ENCODE results near the gene IGF2BP1. TPM values are rescaled to one million over a fixed set of nuclear protein-coding genes. Genes with fewer than 3 reads are reported as not detected.

Gene IGF2BP1
- total RNA-seq, 2 experiments from 2014 or later, result 0.43 to 0.97 TPM

DNA sequence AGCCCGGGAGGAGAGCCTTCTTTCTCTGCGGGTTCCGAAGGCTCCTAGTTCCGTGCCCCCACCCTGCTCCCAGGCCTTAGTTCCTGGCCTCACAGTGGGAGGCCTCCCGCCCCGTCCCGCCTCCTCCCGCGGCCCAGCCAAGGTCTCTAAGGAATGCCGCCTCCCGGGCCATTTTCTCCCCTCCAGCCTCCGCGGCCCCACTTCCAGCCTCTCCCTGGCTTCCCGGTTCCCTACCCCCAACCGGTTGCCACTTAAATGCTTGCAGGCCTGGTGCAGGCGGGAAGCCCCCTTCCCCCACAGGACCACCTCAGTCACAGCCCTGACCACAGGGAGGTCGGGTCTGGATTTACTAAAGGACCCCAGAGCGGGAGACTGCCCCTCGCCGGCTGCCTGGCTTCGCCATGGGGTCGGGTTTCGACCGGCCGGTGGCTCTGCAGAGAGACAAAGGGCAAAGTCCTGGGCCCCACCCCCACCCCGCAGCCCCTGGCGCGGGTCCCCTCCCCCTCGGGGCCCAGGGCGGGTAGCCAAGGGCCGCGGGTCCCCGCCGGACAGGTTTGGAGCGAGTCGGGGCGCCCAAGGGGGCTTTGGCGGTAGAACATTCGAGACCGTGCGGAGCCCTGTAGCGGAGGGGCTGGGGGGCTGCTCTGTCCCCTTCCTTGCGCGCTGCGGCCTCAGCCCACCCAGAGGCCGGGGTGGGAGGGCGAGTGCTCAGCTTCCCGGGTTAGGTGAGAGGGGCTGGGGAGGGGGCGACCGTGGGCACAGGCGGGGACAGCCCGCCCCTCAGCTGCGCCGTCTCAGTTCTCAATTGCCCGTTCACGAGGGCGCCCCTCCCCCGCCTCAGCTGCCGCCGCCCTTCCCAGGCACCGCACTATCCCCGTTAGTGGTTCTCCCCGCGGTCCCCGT lies 16.4 kb downstream of the IGF2BP1 start:
- H3K4me3 Mint-ChIP-seq, result no peak overlapping the region
- H3K4me1 Mint-ChIP-seq, result no peaks in the 10 kb centered on the region
- ChIA-PET CTCF (interaction anchor here (0.7 kb wide), 1 partner anchor 21 kb away, joined by 3 read pairs; no protein-coding TSS in a partner anchor), POLR2A (no interaction called here)
- intact Hi-C loops (cut with DNase I, micrococcal nuclease), result no loop called here
- no peaks in the 10 kb centered on the region for H3K9me3 Mint-ChIP-seq (ENCODE audit: low read depth)
- H3K36me3 Mint-ChIP-seq (ENCODE audit: low read depth), result no peaks in the 10 kb centered on the region
- peaks cover 44% of the 10 kb centered on the region for H3K27me3 Mint-ChIP-seq
- DNase-seq, result no peak
- H3K27ac Mint-ChIP-seq, result no peak overlapping the region
- ATAC-seq, result no peak

DNA sequence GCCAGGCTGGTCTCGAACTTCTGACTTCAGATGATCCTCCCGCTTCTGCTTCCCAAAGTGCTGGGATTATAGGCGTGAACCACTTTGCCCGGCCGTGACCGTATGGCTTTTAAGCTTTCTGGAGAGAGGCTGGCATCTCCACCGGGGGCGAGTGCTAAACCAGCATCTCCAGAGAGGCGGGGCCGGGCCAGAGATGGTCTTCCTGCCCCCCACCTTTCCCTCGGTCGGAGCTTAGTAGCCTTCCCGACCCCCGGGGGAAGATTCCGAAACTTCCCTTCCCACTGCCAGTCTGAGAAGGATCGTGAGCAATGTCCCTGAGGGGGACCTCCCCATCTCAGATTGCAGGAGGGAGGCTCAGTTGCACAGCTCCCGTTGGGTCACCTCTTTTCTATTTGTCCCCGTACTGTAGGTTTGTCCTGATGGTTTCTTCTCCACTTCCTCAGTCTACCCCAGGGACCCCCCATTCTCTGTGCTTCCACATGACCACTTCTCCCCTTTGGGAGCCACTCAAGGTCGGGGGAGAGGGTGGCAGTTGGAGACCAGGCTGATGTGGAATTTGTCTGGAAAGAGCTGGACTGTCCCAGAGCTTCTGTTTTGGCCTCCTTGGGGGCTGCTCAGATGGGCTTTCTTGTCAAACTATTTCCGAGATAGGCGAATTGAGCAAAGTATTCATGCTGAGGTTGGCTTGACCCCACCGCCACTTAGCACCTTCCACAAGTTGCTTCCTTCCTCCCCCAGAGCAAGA lies 18.2 kb downstream of the IGF2BP1 start:
- H3K27ac Mint-ChIP-seq, result no peak overlapping the region
- no peaks in the 10 kb centered on the region for H3K4me1 Mint-ChIP-seq
- no peak for ATAC-seq
- POLR2A ChIA-PET, result no interaction called here
- peaks cover 39% of the 10 kb centered on the region for H3K27me3 Mint-ChIP-seq
- CTCF ChIA-PET, result interaction anchor here (0.5 to 1.0 kb wide), 6 partner anchors 14 to 478 kb away, joined by 3 to 4 read pairs (median 3); no protein-coding TSS in a partner anchor
- no peaks in the 10 kb centered on the region for H3K36me3 Mint-ChIP-seq (ENCODE audit: low read depth)
- no peaks in the 10 kb centered on the region for H3K9me3 Mint-ChIP-seq (ENCODE audit: low read depth)
- DNase-seq, result no peak
- no peak overlapping the region for H3K4me3 Mint-ChIP-seq
- intact Hi-C loops (cut with DNase I, micrococcal nuclease), result no loop called here

DNA sequence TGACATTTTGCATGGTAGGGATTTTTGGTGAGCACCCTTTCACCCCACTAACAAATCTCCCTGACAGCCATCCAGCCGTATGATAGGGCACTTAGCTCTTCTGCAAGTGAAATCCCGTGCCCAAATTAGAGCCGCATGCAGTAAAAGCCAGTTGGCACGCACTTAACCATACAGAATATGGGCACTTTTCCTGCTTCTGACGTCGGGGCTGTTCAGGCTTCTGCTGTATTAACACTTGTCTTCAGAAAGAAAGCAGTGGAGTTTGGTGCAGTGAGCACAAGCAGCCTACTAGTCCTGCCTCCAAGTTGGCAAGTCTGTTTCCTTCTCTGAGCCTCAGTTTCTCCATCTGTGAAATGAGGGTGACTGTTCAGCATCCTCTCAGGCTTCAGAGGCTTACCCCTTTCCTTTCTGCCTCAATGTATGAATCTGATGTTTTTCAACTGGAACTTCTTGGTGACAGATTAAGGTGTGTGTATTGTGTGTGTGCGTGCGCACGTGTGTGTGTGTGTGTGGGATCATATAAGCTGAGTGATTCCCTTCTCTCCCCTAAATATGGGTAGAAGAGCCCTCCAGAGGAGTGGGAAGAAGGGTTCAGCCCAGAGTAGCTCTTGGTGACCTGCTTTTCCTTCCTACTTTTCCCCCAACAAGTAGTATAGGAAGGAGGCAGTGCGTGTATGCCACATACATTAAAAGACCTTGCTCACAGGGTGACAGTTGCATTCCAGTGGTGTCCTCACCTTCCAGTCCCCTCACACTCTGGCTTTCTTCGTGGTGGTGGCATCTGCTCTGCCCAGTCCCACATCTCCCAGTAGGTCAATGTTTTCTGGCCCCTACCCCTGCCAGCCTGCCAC lies 19.0 kb downstream of the IGF2BP1 start:
- Mint-ChIP-seq H3K9me3 (ENCODE audit: low read depth) (no peaks in the 10 kb centered on the region), H3K27me3 (peaks cover 36% of the 10 kb centered on the region), H3K36me3 (ENCODE audit: low read depth) (no peaks in the 10 kb centered on the region), H3K27ac (no peak overlapping the region), H3K4me3 (no peak overlapping the region), H3K4me1 (no peaks in the 10 kb centered on the region)
- intact Hi-C loops (cut with DNase I, micrococcal nuclease), result no loop called here
- POLR2A ChIA-PET, result interaction anchor here (0.7 kb wide), 1 partner anchor 605 kb away, joined by 3 read pairs; no protein-coding TSS in a partner anchor
- ATAC-seq (no peak), DNase-seq (no peak)
- CTCF ChIA-PET, result interaction anchor here (0.5 to 0.9 kb wide), 4 partner anchors 45 to 477 kb away, joined by 3 to 4 read pairs (median 3); no protein-coding TSS in a partner anchor

DNA sequence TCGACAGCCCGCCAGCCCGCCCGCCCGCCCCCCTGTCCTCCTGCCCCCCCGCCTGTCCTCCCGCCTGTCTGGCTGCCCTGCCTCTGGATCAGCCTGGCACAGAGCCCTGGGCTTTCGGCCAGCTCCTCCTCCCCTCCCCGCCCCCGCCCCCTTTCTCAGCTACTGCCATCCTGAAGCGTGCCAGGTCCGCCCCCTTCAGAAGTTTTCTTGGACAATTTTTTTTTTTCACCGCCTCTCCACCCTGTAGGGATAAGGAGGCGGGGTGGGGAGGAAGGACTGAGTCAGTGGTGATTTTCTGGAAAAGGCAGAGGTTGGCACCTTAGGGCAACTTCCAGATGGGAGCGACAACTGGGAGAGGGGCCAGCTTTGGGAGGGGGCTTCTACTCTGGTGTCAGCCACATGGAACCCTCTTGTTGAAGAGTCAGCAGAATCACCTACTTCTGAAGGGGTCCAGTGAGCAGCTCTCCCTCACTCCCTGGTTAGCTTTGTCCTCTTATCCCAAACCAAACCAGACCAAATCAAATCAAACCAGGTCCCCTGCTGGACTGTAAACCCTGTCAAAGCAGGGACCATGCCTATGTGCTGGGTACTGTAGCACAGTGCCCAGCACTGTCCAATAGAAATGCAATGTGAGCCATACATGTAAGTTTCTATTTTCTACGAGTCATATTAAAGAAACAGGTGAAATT lies 19.7 kb downstream of the IGF2BP1 start:
- no peaks in the 10 kb centered on the region for H3K36me3 Mint-ChIP-seq (ENCODE audit: low read depth)
- no peak for DNase-seq
- ChIA-PET POLR2A (interaction anchor here (0.7 kb wide), 1 partner anchor 604 kb away, joined by 3 read pairs; no protein-coding TSS in a partner anchor), CTCF (no interaction called here)
- ATAC-seq, result no peak
- H3K9me3 Mint-ChIP-seq (ENCODE audit: low read depth), result no peaks in the 10 kb centered on the region
- H3K4me1 Mint-ChIP-seq, result no peaks in the 10 kb centered on the region
- H3K27ac Mint-ChIP-seq, result no peak overlapping the region
- no peak overlapping the region for H3K4me3 Mint-ChIP-seq
- intact Hi-C loops (cut with DNase I, micrococcal nuclease), result no loop called here
- H3K27me3 Mint-ChIP-seq, result peaks cover 30% of the 10 kb centered on the region

DNA sequence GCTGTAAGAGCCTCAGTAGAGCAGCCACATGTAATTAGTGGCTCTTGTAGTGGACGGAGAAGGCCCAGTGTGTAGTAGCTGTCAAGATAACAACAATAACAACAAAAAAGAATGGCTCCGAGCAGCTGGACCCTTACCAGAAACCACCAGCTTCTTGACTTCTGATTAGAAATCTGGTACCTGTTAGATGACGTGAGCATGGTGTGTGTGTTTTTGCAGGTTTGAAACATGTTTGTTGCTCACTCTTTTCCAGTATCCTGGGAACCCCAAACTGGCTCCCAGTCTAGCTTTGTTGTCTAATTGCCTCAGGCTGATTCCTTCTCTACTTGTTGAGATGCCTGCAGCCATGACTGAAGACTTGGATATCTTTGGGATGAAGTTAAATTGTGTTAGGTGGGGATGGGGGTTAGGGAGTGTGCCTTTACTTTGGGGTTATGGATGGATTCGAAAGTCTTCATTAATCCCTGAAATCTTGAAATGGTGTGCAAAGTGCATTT lies 21.0 kb downstream of the IGF2BP1 start:
- CTCF ChIA-PET, result interaction anchor here (0.6 kb wide), 2 partner anchors 10 to 12 kb away, joined by 3 read pairs; no protein-coding TSS in a partner anchor
- Mint-ChIP-seq H3K9me3 (ENCODE audit: low read depth) (no peaks in the 10 kb centered on the region), H3K27ac (no peak overlapping the region), H3K4me1 (no peaks in the 10 kb centered on the region), H3K36me3 (ENCODE audit: low read depth) (no peaks in the 10 kb centered on the region), H3K27me3 (peaks cover 22% of the 10 kb centered on the region), H3K4me3 (no peak overlapping the region)
- DNase-seq (no peak), ATAC-seq (no peak)
- intact Hi-C loops (cut with DNase I, micrococcal nuclease), result no loop called here
- POLR2A ChIA-PET, result no interaction called here

DNA sequence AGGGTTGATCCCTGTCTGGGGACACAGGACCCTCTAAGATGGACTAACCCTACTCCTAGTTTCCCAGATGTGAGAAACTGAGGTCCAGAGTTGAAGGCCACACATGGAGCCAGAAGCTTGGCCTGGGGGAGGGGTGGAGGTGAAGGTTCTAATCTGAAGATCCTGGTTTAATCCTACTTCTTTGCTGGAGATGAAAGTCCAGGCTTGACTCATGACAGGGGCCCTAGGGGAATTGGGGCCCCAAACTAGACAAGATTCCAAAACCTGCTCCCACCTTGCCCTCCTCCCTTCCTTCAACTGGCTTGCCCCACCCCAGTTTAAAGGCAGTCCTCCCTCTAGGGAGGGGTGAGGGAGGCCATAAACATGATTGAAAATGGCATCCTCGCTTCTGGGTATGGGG lies 21.6 kb downstream of the IGF2BP1 start:
- Mint-ChIP-seq H3K27me3 (peaks cover 20% of the 10 kb centered on the region), H3K36me3 (ENCODE audit: low read depth) (no peaks in the 10 kb centered on the region), H3K4me1 (no peaks in the 10 kb centered on the region), H3K4me3 (no peak overlapping the region), H3K27ac (no peak overlapping the region), H3K9me3 (ENCODE audit: low read depth) (no peaks in the 10 kb centered on the region)
- POLR2A ChIA-PET, result no interaction called here
- intact Hi-C loops (cut with DNase I, micrococcal nuclease), result no loop called here
- DNase-seq (no peak), ATAC-seq (no peak)
- CTCF ChIA-PET, result interaction anchor here (2.0 kb wide), 1 partner anchor 13 kb away, joined by 12 read pairs; no protein-coding TSS in a partner anchor

DNA sequence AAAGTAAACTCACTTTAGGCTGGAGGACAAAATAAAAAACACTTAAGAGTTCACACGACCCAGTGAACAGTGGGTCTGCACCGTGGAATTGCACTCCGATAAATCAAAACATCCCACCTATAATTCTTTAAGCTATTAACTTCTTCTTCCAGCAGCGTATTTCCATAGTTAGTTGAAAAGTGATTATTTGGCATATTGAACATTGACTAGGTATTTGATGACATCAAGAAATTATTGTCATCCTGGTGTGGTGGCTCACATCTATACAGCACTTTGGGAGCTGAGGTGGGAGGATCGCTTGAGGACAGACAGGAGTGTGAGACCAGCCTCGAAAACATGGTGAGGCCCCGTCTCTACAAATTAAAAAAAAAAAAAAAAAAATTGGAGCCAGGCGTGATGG lies 23.4 kb downstream of the IGF2BP1 start:
- no peak overlapping the region for H3K4me3 Mint-ChIP-seq
- intact Hi-C loops (cut with DNase I, micrococcal nuclease), result no loop called here
- ChIA-PET POLR2A (no interaction called here), CTCF (interaction anchor here (0.5 to 2.0 kb wide), 3 partner anchors 9 to 34 kb away, joined by 3 to 12 read pairs (median 3); no protein-coding TSS in a partner anchor)
- no peaks in the 10 kb centered on the region for H3K36me3 Mint-ChIP-seq (ENCODE audit: low read depth)
- no peak overlapping the region for H3K27ac Mint-ChIP-seq
- DNase-seq (no peak), ATAC-seq (no peak)
- peaks cover 11% of the 10 kb centered on the region for H3K27me3 Mint-ChIP-seq
- H3K9me3 Mint-ChIP-seq (ENCODE audit: low read depth), result no peaks in the 10 kb centered on the region
- no peaks in the 10 kb centered on the region for H3K4me1 Mint-ChIP-seq

DNA sequence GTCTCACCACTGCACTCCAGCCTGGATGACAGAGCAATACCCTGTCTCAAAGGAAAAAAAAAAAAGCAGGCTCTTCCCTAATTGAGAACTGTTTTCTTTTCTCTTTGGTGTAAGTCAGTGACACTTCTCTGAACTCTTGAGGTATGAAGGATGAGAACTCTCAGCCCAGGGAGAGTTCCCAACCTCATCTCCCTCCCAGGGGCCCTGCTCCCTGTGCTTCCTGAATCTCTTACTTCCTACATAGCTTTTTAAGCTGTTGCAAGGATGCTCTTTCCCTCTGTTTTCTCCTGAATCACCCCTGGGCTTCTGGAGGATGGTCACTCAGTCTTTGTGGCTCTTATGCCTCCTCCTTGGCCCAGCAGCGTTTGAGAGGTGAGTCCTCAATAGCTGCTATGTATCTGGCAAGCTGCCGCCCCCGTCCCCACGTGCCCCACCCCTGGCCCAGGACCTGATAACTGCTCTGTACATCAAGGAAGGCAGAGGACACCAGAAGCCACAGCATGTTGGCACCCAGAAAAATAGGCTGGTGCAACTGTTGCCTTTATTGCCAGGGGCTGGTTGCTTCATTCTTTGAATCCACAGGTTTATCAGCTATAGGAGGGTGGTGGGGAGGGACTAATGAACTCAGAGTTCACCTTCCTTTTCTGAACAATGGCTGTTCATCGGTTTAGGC lies 24.0 kb downstream of the IGF2BP1 start:
- H3K36me3 Mint-ChIP-seq (ENCODE audit: low read depth), result no peaks in the 10 kb centered on the region
- POLR2A ChIA-PET, result no interaction called here

DNA sequence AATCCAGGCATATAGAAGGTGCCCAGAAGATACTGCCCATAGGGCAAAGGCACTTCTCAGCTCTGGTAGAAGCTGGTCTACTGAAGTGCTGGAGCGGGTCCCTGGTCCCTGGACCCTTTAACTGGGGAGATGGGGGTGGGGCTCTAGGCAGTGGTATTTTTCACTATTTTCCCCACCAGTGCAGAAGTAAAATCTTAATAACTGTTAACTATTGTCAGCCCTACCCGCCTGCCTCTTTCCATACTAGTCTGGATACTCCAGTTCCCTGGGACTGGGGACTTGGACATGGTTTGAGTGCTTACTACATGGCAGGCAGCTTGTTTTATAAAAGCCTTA lies 24.6 kb downstream of the IGF2BP1 start:
- no peak overlapping the region for H3K27ac Mint-ChIP-seq

More for the DNA sequence above, 24.0 kb downstream of the IGF2BP1 start:
- ATAC-seq, result no peak
- H3K9me3 Mint-ChIP-seq (ENCODE audit: low read depth), result no peaks in the 10 kb centered on the region
- CTCF ChIA-PET, result interaction anchor here (1.1 to 1.3 kb wide), 2 partner anchors 11 to 14 kb away, joined by 3 to 6 read pairs; no protein-coding TSS in a partner anchor
- no peak overlapping the region for H3K4me3 Mint-ChIP-seq
- no peak overlapping the region for H3K27ac Mint-ChIP-seq
- peaks cover 5% of the 10 kb centered on the region for H3K27me3 Mint-ChIP-seq
- intact Hi-C loops (cut with DNase I, micrococcal nuclease), result no loop called here
- no peak for DNase-seq
- no peaks in the 10 kb centered on the region for H3K4me1 Mint-ChIP-seq

DNA sequence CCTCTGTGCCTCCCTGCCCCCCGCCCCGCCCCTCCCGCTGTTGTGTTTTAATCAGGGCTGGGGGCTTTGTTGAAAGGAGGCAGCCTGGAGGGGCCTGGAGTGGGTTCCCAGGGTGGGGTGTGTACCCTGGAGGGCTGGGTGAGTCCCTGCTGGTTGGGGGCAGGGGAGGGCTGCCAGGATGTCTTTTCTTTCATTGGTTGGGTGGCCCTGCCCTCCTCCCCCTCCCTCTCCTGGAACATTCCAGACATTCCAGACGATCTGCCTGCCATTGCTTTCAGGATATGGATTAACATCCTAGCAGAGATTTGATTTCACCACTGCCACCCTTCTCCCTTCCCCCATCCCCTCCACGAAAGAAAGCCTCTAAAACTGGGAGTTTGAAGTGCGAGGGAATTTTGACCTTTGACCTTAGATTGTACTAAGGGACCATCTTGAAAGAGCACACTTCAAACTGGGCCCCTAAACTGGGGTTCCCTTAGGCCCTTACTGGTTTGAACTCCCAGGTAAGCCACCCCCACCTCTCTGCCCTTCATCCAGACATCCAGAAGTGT lies 25.3 kb downstream of the IGF2BP1 start:
- Mint-ChIP-seq H3K9me3 (ENCODE audit: low read depth) (no peaks in the 10 kb centered on the region), H3K36me3 (ENCODE audit: low read depth) (no peaks in the 10 kb centered on the region), H3K27me3 (no peaks in the 10 kb centered on the region), H3K4me3 (no peak overlapping the region), H3K4me1 (no peaks in the 10 kb centered on the region), H3K27ac (no peak overlapping the region)
- ChIA-PET CTCF (interaction anchor here (1.3 kb wide), 1 partner anchor 10 kb away, joined by 6 read pairs; no protein-coding TSS in a partner anchor), POLR2A (no interaction called here)
- no peak for DNase-seq
- intact Hi-C loops (cut with DNase I, micrococcal nuclease), result no loop called here
- ATAC-seq, result no peak

More for the DNA sequence above, 24.6 kb downstream of the IGF2BP1 start:
- no peak for ATAC-seq
- Mint-ChIP-seq H3K27me3 (peaks cover 2% of the 10 kb centered on the region), H3K9me3 (ENCODE audit: low read depth) (no peaks in the 10 kb centered on the region), H3K4me1 (no peaks in the 10 kb centered on the region), H3K36me3 (ENCODE audit: low read depth) (no peaks in the 10 kb centered on the region), H3K4me3 (no peak overlapping the region)
- DNase-seq, result no peak
- intact Hi-C loops (cut with DNase I, micrococcal nuclease), result no loop called here
- CTCF ChIA-PET, result interaction anchor here (1.1 to 1.3 kb wide), 2 partner anchors 11 to 15 kb away, joined by 3 to 6 read pairs; no protein-coding TSS in a partner anchor
- POLR2A ChIA-PET, result no interaction called here

Data from activated CD4-positive, alpha-beta T cell treated with anti-CD3 and anti-CD28 coated beads for 36 hours (primary cell).